ENCODE results near the gene B4GALNT4. TPM values are rescaled to one million over a fixed set of nuclear protein-coding genes. Genes with fewer than 3 reads are reported as not detected.
A peak's percentile ranks its signal among the peaks of the same experiment; 100 is the strongest.

Gene B4GALNT4
- total RNA-seq, 1 donor from 2014 or later, result 16.4 TPM

GRCh38 chr11:377174-377865 lies 8.0 kb downstream of the B4GALNT4 start:
- Mint-ChIP-seq H3K4me3 (no peak overlapping the region), H3K27ac (no peak overlapping the region), H3K4me1 (peaks cover 4% of the 10 kb centered on the region), H3K9me3 (peaks cover 3% of the 10 kb centered on the region), H3K36me3 (peaks cover 27% of the 10 kb centered on the region), H3K27me3 (ENCODE audit: insufficient read depth, low read depth) (peaks cover 12% of the 10 kb centered on the region)
- Histone ChIP-seq H3F3A (ENCODE audit: low read depth) (no peaks in the 10 kb centered on the region), H3K79me2 (ENCODE audit: low read depth) (no peaks in the 10 kb centered on the region), H3K4me2 (no peak overlapping the region), H3K27me3 (no peaks in the 10 kb centered on the region), H3K9ac (no peak overlapping the region), H3K4me3 (no peak overlapping the region), H3K27ac (no peak overlapping the region), H3K4me1 (no peaks in the 10 kb centered on the region), H3K9me3 (ENCODE audit: low read depth) (no peaks in the 10 kb centered on the region), H2AFZ (replicated peaks) (no peak overlapping the region), H4K20me1 (ENCODE audit: low read depth) (no peaks in the 10 kb centered on the region), H3K36me3 (no peaks in the 10 kb centered on the region)
- TF ChIP-seq EZH2 (IDR thresholded peaks at IDR 0.05), result no peak
- no peak for TF ChIP-seq CTCF (IDR thresholded peaks at IDR 0.05)
- TF ChIP-seq EZH2phosphoT487 (IDR thresholded peaks at IDR 0.05), result no peak
- DNase-seq (ENCODE audit: low spot score), result no peak

GRCh38 chr11:377883-378500 lies 8.7 kb downstream of the B4GALNT4 start:
- TF ChIP-seq CTCF (IDR thresholded peaks at IDR 0.05) (no peak), EZH2 (IDR thresholded peaks at IDR 0.05) (no peak), EZH2phosphoT487 (IDR thresholded peaks at IDR 0.05) (no peak)
- H3K4me1 Mint-ChIP-seq, result peaks cover 4% of the 10 kb centered on the region
- H4K20me1 ChIP-seq (ENCODE audit: low read depth), result no peaks in the 10 kb centered on the region
- peak overlapping the region; percentile 28 for H3K4me3 Mint-ChIP-seq
- no peak overlapping the region for H3K4me3 ChIP-seq
- H3K36me3 ChIP-seq, result no peaks in the 10 kb centered on the region
- H3K27ac ChIP-seq, result no peak overlapping the region
- H3K79me2 ChIP-seq (ENCODE audit: low read depth), result no peaks in the 10 kb centered on the region
- peaks cover 3% of the 10 kb centered on the region for H3K9me3 Mint-ChIP-seq
- no peak overlapping the region for H2AFZ ChIP-seq (replicated peaks)
- H3K4me1 ChIP-seq, result no peaks in the 10 kb centered on the region
- no peaks in the 10 kb centered on the region for H3K27me3 ChIP-seq
- H3K9ac ChIP-seq, result no peak overlapping the region
- no peak for DNase-seq (ENCODE audit: low spot score)
- no peaks in the 10 kb centered on the region for H3K9me3 ChIP-seq (ENCODE audit: low read depth)
- peaks cover 25% of the 10 kb centered on the region for H3K36me3 Mint-ChIP-seq
- H3K27ac Mint-ChIP-seq, result no peak overlapping the region
- H3K27me3 Mint-ChIP-seq (ENCODE audit: insufficient read depth, low read depth), result peaks cover 12% of the 10 kb centered on the region
- no peak overlapping the region for H3K4me2 ChIP-seq
- H3F3A ChIP-seq (ENCODE audit: low read depth), result no peaks in the 10 kb centered on the region

GRCh38 chr11:379205-380094 lies 10.2 kb downstream of the B4GALNT4 start:
- H3K36me3 ChIP-seq, result no peaks in the 10 kb centered on the region
- H3K27me3 Mint-ChIP-seq (ENCODE audit: insufficient read depth, low read depth), result peaks cover 13% of the 10 kb centered on the region
- no peak for TF ChIP-seq EZH2 (IDR thresholded peaks at IDR 0.05)
- TF ChIP-seq CTCF (IDR thresholded peaks at IDR 0.05), result no peak
- TF ChIP-seq EZH2phosphoT487 (IDR thresholded peaks at IDR 0.05), result no peak

More at GRCh38 chr11:379205-380094, 10.2 kb downstream of the B4GALNT4 start:
- H3K27ac Mint-ChIP-seq, result no peak overlapping the region
- no peak overlapping the region for H3K4me2 ChIP-seq
- peaks cover 5% of the 10 kb centered on the region for H3K4me1 Mint-ChIP-seq
- no peaks in the 10 kb centered on the region for H3K9me3 ChIP-seq (ENCODE audit: low read depth)
- H3F3A ChIP-seq (ENCODE audit: low read depth), result no peaks in the 10 kb centered on the region
- H3K27ac ChIP-seq, result no peak overlapping the region
- H3K27me3 ChIP-seq, result no peaks in the 10 kb centered on the region
- no peaks in the 10 kb centered on the region for H4K20me1 ChIP-seq (ENCODE audit: low read depth)
- no peaks in the 10 kb centered on the region for H3K79me2 ChIP-seq (ENCODE audit: low read depth)
- no peak overlapping the region for H2AFZ ChIP-seq (replicated peaks)
- no peak overlapping the region for H3K4me3 ChIP-seq
- H3K9ac ChIP-seq, result no peak overlapping the region
- H3K4me1 ChIP-seq, result no peaks in the 10 kb centered on the region
- H3K9me3 Mint-ChIP-seq, result peaks cover 8% of the 10 kb centered on the region
- no peak overlapping the region for H3K4me3 Mint-ChIP-seq
- peaks cover 24% of the 10 kb centered on the region for H3K36me3 Mint-ChIP-seq
- no peak for DNase-seq (ENCODE audit: low spot score)

Data from neural progenitor cell (in vitro differentiated cells).